Measurements from ENCODE around the gene TUBA3E.
"Not testable (repeated sequence)": the region's sequence is repeated elsewhere in the genome, so short reads cannot be mapped to it uniquely, and the experiment has no call there.

Gene TUBA3E

DNA sequence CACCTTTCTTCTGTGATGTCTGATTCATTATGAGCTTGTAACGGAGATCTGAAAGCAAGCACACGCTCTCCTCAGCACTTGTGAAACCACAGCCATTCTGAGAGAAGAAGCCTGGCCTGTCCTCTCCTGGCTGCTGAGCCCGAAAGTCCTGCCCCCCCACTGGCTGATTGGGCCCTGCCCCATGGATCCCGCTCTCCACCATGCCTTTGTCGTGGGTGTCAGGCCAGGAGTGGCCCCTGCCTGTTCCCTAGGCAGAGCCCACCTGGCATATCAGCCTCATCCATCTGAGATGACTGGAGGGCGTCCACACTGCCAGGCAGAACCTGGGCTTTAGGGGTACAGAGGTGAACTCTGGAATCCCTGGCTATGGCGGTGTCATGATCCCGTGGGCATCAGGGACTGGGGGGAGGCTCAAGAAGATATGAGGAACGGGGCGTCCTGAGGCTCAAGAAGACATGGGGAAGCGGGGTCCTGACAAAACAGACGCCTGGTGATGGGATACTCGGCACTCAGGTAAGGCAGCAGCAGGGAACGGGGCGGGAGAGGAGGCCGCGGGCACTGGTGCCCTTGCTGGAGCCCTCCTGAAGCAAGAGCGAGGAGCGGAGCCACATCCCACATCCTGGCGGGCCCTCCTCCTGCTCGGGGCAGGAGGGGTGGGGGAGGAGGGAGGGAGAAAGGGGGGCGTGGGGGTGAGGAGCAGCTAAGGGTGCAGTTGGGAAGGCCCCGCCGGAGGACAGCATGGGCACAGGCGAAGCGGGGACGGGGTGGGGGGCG lies 54.8 kb downstream of the TUBA3E start:
- DNase-seq (ENCODE audit: low spot score): not testable (repeated sequence)

DNA sequence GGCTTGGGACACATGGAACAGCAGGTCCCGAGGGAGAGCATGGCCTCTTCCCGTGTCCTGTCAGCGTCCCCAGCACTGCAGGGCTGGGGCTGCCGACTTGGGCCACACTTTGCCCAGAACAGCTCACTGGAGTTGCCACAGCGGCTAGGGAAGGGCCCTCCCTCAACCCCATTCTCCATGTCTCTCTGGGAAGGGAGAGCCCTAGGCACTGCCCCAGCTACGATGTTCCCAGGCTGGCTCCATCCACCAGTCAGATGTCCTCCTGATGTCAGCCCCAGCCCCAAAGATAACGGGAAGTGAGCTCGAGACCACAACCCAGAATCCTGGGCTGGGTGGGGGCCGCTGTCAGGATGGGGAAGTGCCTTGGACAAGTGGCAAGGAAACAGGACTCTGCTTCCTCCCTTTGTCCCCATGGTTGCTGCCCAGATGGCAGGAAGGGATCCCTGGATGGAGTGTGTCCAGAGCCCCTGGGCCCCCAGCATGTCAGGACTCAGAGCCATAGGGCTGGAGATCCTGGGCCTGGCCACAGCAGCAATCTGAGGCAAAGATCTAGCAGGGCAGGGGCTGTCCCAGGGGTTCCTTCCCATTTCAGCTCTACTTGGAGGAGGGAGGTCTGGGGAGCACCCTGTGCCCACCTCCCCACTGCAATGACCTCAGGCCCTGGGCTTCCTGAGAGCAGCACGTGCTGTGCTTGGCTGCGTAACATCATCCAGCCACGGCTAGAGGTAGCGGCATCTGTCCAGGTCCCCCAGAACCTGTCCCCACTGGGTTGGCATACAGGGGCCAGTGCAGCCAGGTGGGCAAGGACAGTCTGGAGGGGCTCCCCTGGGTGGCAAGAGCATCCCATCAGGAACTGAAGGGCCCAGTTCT lies 55.6 kb downstream of the TUBA3E start:
- DNase-seq (ENCODE audit: low spot score): not testable (repeated sequence)
